ENCODE results near the gene TIAM1.
A peak's percentile ranks its signal among the peaks of the same experiment; 100 is the strongest.

TIAM1 gene

GRCh38 chr21:31141389-31142000 is 202.6 kb downstream of the TIAM1 start:
- Histone ChIP-seq H3K4me3 (ENCODE audit: control insufficient read depth in 1 of 7, extremely low read depth in 1 of 7, insufficient read depth in 4 of 7, low read depth in 2 of 7, low read length in 6 of 7) (no peak overlapping the region), H3K36me3 (ENCODE audit: control insufficient read depth in 4 of 4, insufficient read depth in 4 of 4, low read length in 3 of 4) (peaks cover 0 to 8% (median 0%) of the 10 kb centered on the region in 4 experiments), H3K27ac (ENCODE audit: insufficient read depth in 1 of 2, low read depth in 1 of 2, low read length in 2 of 2, poor library complexity in 1 of 2, severe bottlenecking in 2 of 2) (no peak overlapping the region), H3K9me3 (ENCODE audit: control extremely low read depth in 1 of 5, control insufficient read depth in 4 of 5, insufficient read depth in 2 of 5, low read depth in 1 of 5, low read length in 4 of 5) (no peaks in the 10 kb centered on the region), H3K27me3 (replicated peaks in 2 of 5; ENCODE audit: control insufficient read depth in 4 of 5, insufficient read depth in 5 of 5, low read length in 4 of 5) (peaks cover 0 to 7% (median 2%) of the 10 kb centered on the region in 5 experiments), H3K4me1 (ENCODE audit: control extremely low read depth in 1 of 4, control insufficient read depth in 4 of 4, insufficient read depth in 4 of 4, low read length in 3 of 4) (peaks cover 0 to 15% (median 4%) of the 10 kb centered on the region in 4 experiments)
- ChIA-PET CTCF (no interaction called here), POLR2A (no interaction called here)
- no peak for DNase-seq
- WGBS (ENCODE audit: insufficient coverage) = 98% methylated on average over 8 of the region's 11 CpGs

GRCh38 chr21:31140676-31141075 is 203.4 kb downstream of the TIAM1 start:
- DNase-seq = no peak

GRCh38 chr21:31140025-31140424 is 204.0 kb downstream of the TIAM1 start:
- no peaks in the 10 kb centered on the region for H3K9me3 ChIP-seq (ENCODE audit: control extremely low read depth in 1 of 5, control insufficient read depth in 4 of 5, insufficient read depth in 2 of 5, low read depth in 1 of 5, low read length in 4 of 5)
- CTCF ChIA-PET = no interaction called here
- POLR2A ChIA-PET = no interaction called here

More at GRCh38 chr21:31140676-31141075, 203.4 kb downstream of the TIAM1 start:
- H3K27me3 ChIP-seq (replicated peaks in 2 of 5; ENCODE audit: control insufficient read depth in 4 of 5, insufficient read depth in 5 of 5, low read length in 4 of 5) = peaks cover 0 to 7% (median 2%) of the 10 kb centered on the region in 5 experiments
- H3K36me3 ChIP-seq (ENCODE audit: control insufficient read depth in 4 of 4, insufficient read depth in 4 of 4, low read length in 3 of 4) = peaks cover 0 to 10% (median 0%) of the 10 kb centered on the region in 4 experiments
- H3K4me3 ChIP-seq (ENCODE audit: control insufficient read depth in 1 of 7, extremely low read depth in 1 of 7, insufficient read depth in 4 of 7, low read depth in 2 of 7, low read length in 6 of 7) = no peak overlapping the region
- no peak overlapping the region for H3K27ac ChIP-seq (ENCODE audit: insufficient read depth in 1 of 2, low read depth in 1 of 2, low read length in 2 of 2, poor library complexity in 1 of 2, severe bottlenecking in 2 of 2)
- CTCF ChIA-PET = no interaction called here
- H3K4me1 ChIP-seq (ENCODE audit: control extremely low read depth in 1 of 4, control insufficient read depth in 4 of 4, insufficient read depth in 4 of 4, low read length in 3 of 4) = peaks cover 0 to 15% (median 4%) of the 10 kb centered on the region in 4 experiments
- POLR2A ChIA-PET = no interaction called here
- H3K9me3 ChIP-seq (ENCODE audit: control extremely low read depth in 1 of 5, control insufficient read depth in 4 of 5, insufficient read depth in 2 of 5, low read depth in 1 of 5, low read length in 4 of 5) = no peaks in the 10 kb centered on the region

GRCh38 chr21:31137960-31138359 is 206.1 kb downstream of the TIAM1 start:
- Histone ChIP-seq H3K27me3 (replicated peaks in 2 of 5; ENCODE audit: control insufficient read depth in 4 of 5, insufficient read depth in 5 of 5, low read length in 4 of 5) (peaks cover 0 to 9% (median 0%) of the 10 kb centered on the region in 5 experiments), H3K27ac (ENCODE audit: insufficient read depth in 1 of 2, low read depth in 1 of 2, low read length in 2 of 2, poor library complexity in 1 of 2, severe bottlenecking in 2 of 2) (no peak overlapping the region), H3K36me3 (ENCODE audit: control insufficient read depth in 4 of 4, insufficient read depth in 4 of 4, low read length in 3 of 4) (peaks cover 0 to 19% (median 0%) of the 10 kb centered on the region in 4 experiments), H3K4me1 (ENCODE audit: control extremely low read depth in 1 of 4, control insufficient read depth in 4 of 4, insufficient read depth in 4 of 4, low read length in 3 of 4) (peaks cover 6 to 27% (median 13%) of the 10 kb centered on the region in 4 experiments), H3K9me3 (ENCODE audit: control extremely low read depth in 1 of 5, control insufficient read depth in 4 of 5, insufficient read depth in 2 of 5, low read depth in 1 of 5, low read length in 4 of 5) (no peaks in the 10 kb centered on the region), H3K4me3 (ENCODE audit: control insufficient read depth in 1 of 7, extremely low read depth in 1 of 7, insufficient read depth in 4 of 7, low read depth in 2 of 7, low read length in 6 of 7) (no peak overlapping the region)
- peak in 1 of 3 donors; percentile 11 for DNase-seq
- ChIA-PET POLR2A (no interaction called here), CTCF (no interaction called here)
- WGBS (ENCODE audit: insufficient coverage) = no CpG with 5 or more reads among the region's 1 CpG

More at GRCh38 chr21:31140025-31140424, 204.0 kb downstream of the TIAM1 start:
- peaks cover 0 to 8% (median 0%) of the 10 kb centered on the region in 5 experiments for H3K27me3 ChIP-seq (replicated peaks in 2 of 5; ENCODE audit: control insufficient read depth in 4 of 5, insufficient read depth in 5 of 5, low read length in 4 of 5)
- H3K36me3 ChIP-seq (ENCODE audit: control insufficient read depth in 4 of 4, insufficient read depth in 4 of 4, low read length in 3 of 4) = peaks cover 0 to 15% (median 0%) of the 10 kb centered on the region in 4 experiments
- H3K4me1 ChIP-seq (ENCODE audit: control extremely low read depth in 1 of 4, control insufficient read depth in 4 of 4, insufficient read depth in 4 of 4, low read length in 3 of 4) = peaks cover 0 to 15% (median 4%) of the 10 kb centered on the region in 4 experiments
- H3K27ac ChIP-seq (ENCODE audit: insufficient read depth in 1 of 2, low read depth in 1 of 2, low read length in 2 of 2, poor library complexity in 1 of 2, severe bottlenecking in 2 of 2) = no peak overlapping the region
- WGBS (ENCODE audit: insufficient coverage) = no CpG with 5 or more reads among the region's 1 CpG
- no peak overlapping the region for H3K4me3 ChIP-seq (ENCODE audit: control insufficient read depth in 1 of 7, extremely low read depth in 1 of 7, insufficient read depth in 4 of 7, low read depth in 2 of 7, low read length in 6 of 7)
- no peak for DNase-seq

GRCh38 chr21:31136891-31137290 is 207.2 kb downstream of the TIAM1 start:
- ChIA-PET POLR2A (no interaction called here), CTCF (no interaction called here)
- WGBS (ENCODE audit: insufficient coverage) = 53% methylated on average over 11 of the region's 12 CpGs
- Histone ChIP-seq H3K27me3 (replicated peaks in 2 of 5; ENCODE audit: control insufficient read depth in 4 of 5, insufficient read depth in 5 of 5, low read length in 4 of 5) (peaks cover 0 to 10% (median 0%) of the 10 kb centered on the region in 5 experiments), H3K4me1 (ENCODE audit: control extremely low read depth in 1 of 4, control insufficient read depth in 4 of 4, insufficient read depth in 4 of 4, low read length in 3 of 4) (peaks cover 11 to 38% (median 22%) of the 10 kb centered on the region in 4 experiments), H3K36me3 (ENCODE audit: control insufficient read depth in 4 of 4, insufficient read depth in 4 of 4, low read length in 3 of 4) (peaks cover 0 to 19% (median 0%) of the 10 kb centered on the region in 4 experiments), H3K9me3 (ENCODE audit: control extremely low read depth in 1 of 5, control insufficient read depth in 4 of 5, insufficient read depth in 2 of 5, low read depth in 1 of 5, low read length in 4 of 5) (no peaks in the 10 kb centered on the region), H3K4me3 (ENCODE audit: control insufficient read depth in 1 of 7, extremely low read depth in 1 of 7, insufficient read depth in 4 of 7, low read depth in 2 of 7, low read length in 6 of 7) (no peak overlapping the region), H3K27ac (ENCODE audit: insufficient read depth in 1 of 2, low read depth in 1 of 2, low read length in 2 of 2, poor library complexity in 1 of 2, severe bottlenecking in 2 of 2) (no peak overlapping the region)
- DNase-seq = peak in 2 of 3 donors; percentile 61 to 62

- no peak for DNase-seq
- CTCF ChIA-PET = no interaction called here
- no peak overlapping the region for H3K27ac ChIP-seq (ENCODE audit: insufficient read depth in 1 of 2, low read depth in 1 of 2, low read length in 2 of 2, poor library complexity in 1 of 2, severe bottlenecking in 2 of 2)
- no peak overlapping the region for H3K4me3 ChIP-seq (ENCODE audit: control insufficient read depth in 1 of 7, extremely low read depth in 1 of 7, insufficient read depth in 4 of 7, low read depth in 2 of 7, low read length in 6 of 7)
- WGBS (ENCODE audit: insufficient coverage) = 91% methylated on average over 8 of the region's 12 CpGs
- peaks cover 0 to 16% (median 0%) of the 10 kb centered on the region in 4 experiments for H3K36me3 ChIP-seq (ENCODE audit: control insufficient read depth in 4 of 4, insufficient read depth in 4 of 4, low read length in 3 of 4)
- peaks cover 11 to 38% (median 22%) of the 10 kb centered on the region in 4 experiments for H3K4me1 ChIP-seq (ENCODE audit: control extremely low read depth in 1 of 4, control insufficient read depth in 4 of 4, insufficient read depth in 4 of 4, low read length in 3 of 4)
- peaks cover 0 to 20% (median under 1%) of the 10 kb centered on the region in 5 experiments for H3K27me3 ChIP-seq (replicated peaks in 2 of 5; ENCODE audit: control insufficient read depth in 4 of 5, insufficient read depth in 5 of 5, low read length in 4 of 5)
- POLR2A ChIA-PET = no interaction called here
- H3K9me3 ChIP-seq (ENCODE audit: control extremely low read depth in 1 of 5, control insufficient read depth in 4 of 5, insufficient read depth in 2 of 5, low read depth in 1 of 5, low read length in 4 of 5) = no peaks in the 10 kb centered on the region
Observed at GRCh38 chr21:31135531-31136184, 208.4 kb downstream of the TIAM1 start.

- H3K9me3 ChIP-seq (ENCODE audit: control extremely low read depth in 1 of 5, control insufficient read depth in 4 of 5, insufficient read depth in 2 of 5, low read depth in 1 of 5, low read length in 4 of 5) = no peaks in the 10 kb centered on the region
- peak overlapping the region in 1 of 7 experiments; percentile 48 for H3K4me3 ChIP-seq (ENCODE audit: control insufficient read depth in 1 of 7, extremely low read depth in 1 of 7, insufficient read depth in 4 of 7, low read depth in 2 of 7, low read length in 6 of 7)
- H3K36me3 ChIP-seq (ENCODE audit: control insufficient read depth in 4 of 4, insufficient read depth in 4 of 4, low read length in 3 of 4) = peaks cover 0 to 21% (median 0%) of the 10 kb centered on the region in 4 experiments
- no peak overlapping the region for H3K27ac ChIP-seq (ENCODE audit: insufficient read depth in 1 of 2, low read depth in 1 of 2, low read length in 2 of 2, poor library complexity in 1 of 2, severe bottlenecking in 2 of 2)
- POLR2A ChIA-PET = no interaction called here
- H3K4me1 ChIP-seq (ENCODE audit: control extremely low read depth in 1 of 4, control insufficient read depth in 4 of 4, insufficient read depth in 4 of 4, low read length in 3 of 4) = peaks cover 11 to 38% (median 22%) of the 10 kb centered on the region in 4 experiments
- DNase-seq = peak in 2 of 3 donors; percentile 45 to 53
- CTCF ChIA-PET = interaction anchor here (1.0 to 1.6 kb wide), 3 partner anchors 14 to 48 kb away, joined by 3 read pairs; no protein-coding TSS in a partner anchor
- peaks cover 0 to 28% (median 2%) of the 10 kb centered on the region in 5 experiments for H3K27me3 ChIP-seq (replicated peaks in 2 of 5; ENCODE audit: control insufficient read depth in 4 of 5, insufficient read depth in 5 of 5, low read length in 4 of 5)
- WGBS (ENCODE audit: insufficient coverage) = 67% methylated on average over 6 of the region's 7 CpGs
Observed at GRCh38 chr21:31133243-31133830, 210.7 kb downstream of the TIAM1 start.

Data from common myeloid progenitor, CD34-positive (primary cell).